Liver (tissue), 3 donors: Measurements from ENCODE around the gene P2RY6.

Experiments
- CTCF ChIP-seq: fragments of 150-350 bp; IDR thresholded peaks from 2 replicates; pipeline ENCODE4 v1.5.1; 2017; ENCODE audit warnings: improper control_type of control experiment, low read depth, low read length; ENCODE audit not compliant: missing input control
- GABPA ChIP-seq, 2 donors: IDR thresholded peaks in 1 of 2; conservative IDR thresholded peaks in 1 of 2; 2 replicates each; pipeline ENCODE4 v1.6.1; 2016; ENCODE audit warnings: antibody characterized with exemption in 2 of 2, mild to moderate bottlenecking in 1 of 2, moderate library complexity in 1 of 2
- HNF4A ChIP-seq, 2 donors: conservative IDR thresholded peaks; 2 replicates each; pipeline ENCODE4 v1.6.1; 2016; ENCODE audit warnings: antibody characterized with exemption in 2 of 2, mild to moderate bottlenecking in 2 of 2
- HNF4G ChIP-seq: IDR thresholded peaks from 2 replicates; pipeline ENCODE4 v1.6.1; 2016; ENCODE audit warnings: antibody characterized with exemption
- JUND ChIP-seq, 2 donors: IDR thresholded peaks; 2 replicates each; pipeline ENCODE4 v1.6.1; 2016; ENCODE audit warnings: antibody characterized with exemption in 2 of 2
- MAX ChIP-seq: IDR thresholded peaks from 2 replicates; pipeline ENCODE4 v1.6.1; 2016; ENCODE audit warnings: antibody characterized with exemption
- RAD21 ChIP-seq, 2 donors: IDR thresholded peaks; 2 replicates each; pipeline ENCODE4 v1.6.1; 2016; ENCODE audit warnings: antibody characterized with exemption in 2 of 2, mild to moderate bottlenecking in 2 of 2
- REST ChIP-seq: IDR thresholded peaks from 2 replicates; pipeline ENCODE4 v1.6.1; 2016; ENCODE audit warnings: antibody characterized with exemption, mild to moderate bottlenecking
- RXRA ChIP-seq, 2 donors: IDR thresholded peaks; 2 replicates each; pipeline ENCODE4 v1.6.1; 2017 to 2018; ENCODE audit warnings: antibody characterized with exemption in 2 of 2, mild to moderate bottlenecking in 1 of 2
- TAF1 ChIP-seq: conservative IDR thresholded peaks from 2 replicates; pipeline ENCODE4 v1.6.1; 2016; ENCODE audit warnings: antibody characterized with exemption, mild to moderate bottlenecking
- ZBTB33 ChIP-seq: IDR thresholded peaks from 2 replicates; pipeline ENCODE4 v1.6.1; 2016; ENCODE audit warnings: antibody characterized with exemption
- donor health status: healthy.
- donor health status: healthy.

- no peak for TF ChIP-seq RAD21 (IDR thresholded peaks at IDR 0.05)
- TF ChIP-seq HNF4G: no peak
- no peak for TF ChIP-seq MAX
- TF ChIP-seq TAF1: no peak
- TF ChIP-seq CTCF: no peak
- TF ChIP-seq REST: no peak
- no peak for TF ChIP-seq ZBTB33
- no peak for TF ChIP-seq HNF4A (conservative IDR thresholded peaks at IDR 0.05)
- no peak for TF ChIP-seq JUND (IDR thresholded peaks at IDR 0.05)
- no peak for TF ChIP-seq GABPA (IDR thresholded peaks at IDR 0.05 in 1 of 2, conservative IDR thresholded peaks at IDR 0.05 in 1 of 2)
- TF ChIP-seq RXRA (IDR thresholded peaks at IDR 0.05): no peak
Observed at GRCh38 chr11:73234471-73235181, 37.5 kb upstream of the P2RY6 start.
